ENCODE results near the gene MYO7A.
"Not testable (repeated sequence)": the region's sequence is repeated elsewhere in the genome, so short reads cannot be mapped to it uniquely, and the experiment has no call there.

DNA sequence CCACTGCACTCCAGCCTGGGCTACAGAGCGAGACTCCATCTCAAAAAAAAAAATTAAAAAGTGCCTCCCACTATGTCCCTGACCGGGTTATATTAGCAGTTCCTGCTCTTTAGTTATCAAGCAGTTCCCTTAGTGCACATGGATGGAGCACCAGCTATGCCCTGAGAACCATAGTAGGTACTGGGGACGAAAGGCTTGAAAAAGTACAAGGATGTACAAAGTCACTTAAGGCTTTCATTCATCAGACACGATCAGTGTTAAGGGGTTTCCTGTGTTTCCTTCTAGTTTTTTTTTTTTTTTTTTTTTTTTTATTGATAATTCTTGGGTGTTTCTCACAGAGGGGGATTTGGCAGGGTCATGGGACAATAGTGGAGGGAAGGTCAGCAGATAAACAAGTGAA, 30.9 kb upstream of the MYO7A start:
- not testable (repeated sequence) for TF ChIP-seq POLR2AphosphoS5 (IDR thresholded peaks at IDR 0.05)
- TF ChIP-seq, protein P1, sequence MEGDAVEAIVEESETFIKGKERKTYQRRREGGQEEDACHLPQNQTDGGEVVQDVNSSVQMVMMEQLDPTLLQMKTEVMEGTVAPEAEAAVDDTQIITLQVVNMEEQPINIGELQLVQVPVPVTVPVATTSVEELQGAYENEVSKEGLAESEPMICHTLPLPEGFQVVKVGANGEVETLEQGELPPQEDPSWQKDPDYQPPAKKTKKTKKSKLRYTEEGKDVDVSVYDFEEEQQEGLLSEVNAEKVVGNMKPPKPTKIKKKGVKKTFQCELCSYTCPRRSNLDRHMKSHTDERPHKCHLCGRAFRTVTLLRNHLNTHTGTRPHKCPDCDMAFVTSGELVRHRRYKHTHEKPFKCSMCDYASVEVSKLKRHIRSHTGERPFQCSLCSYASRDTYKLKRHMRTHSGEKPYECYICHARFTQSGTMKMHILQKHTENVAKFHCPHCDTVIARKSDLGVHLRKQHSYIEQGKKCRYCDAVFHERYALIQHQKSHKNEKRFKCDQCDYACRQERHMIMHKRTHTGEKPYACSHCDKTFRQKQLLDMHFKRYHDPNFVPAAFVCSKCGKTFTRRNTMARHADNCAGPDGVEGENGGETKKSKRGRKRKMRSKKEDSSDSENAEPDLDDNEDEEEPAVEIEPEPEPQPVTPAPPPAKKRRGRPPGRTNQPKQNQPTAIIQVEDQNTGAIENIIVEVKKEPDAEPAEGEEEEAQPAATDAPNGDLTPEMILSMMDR (IDR thresholded peaks at IDR 0.05), result not testable (repeated sequence)
